ENCODE results near the gene SMARCC1.

Gene SMARCC1

DNA sequence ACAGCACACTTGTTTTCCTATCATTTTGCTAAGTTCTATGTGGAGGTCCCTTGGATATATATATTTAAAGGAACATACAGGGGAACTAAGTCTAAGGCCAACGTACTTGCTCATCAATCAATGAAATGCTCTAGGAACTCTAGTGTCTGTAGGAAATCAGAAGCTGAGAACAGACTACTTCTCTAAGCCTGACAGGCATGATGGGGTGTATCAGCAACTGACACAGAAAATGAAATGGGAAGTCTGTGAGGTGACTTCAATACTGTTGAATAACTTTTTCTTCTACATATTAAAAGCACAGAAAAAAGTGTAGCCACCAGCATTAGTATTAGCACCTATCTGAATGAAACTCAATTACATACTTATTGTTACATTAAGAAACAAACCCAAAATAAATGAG is 146.2 kb downstream of the SMARCC1 start:
- DNase-seq (ENCODE audit: low read depth in 3 of 3): no peak

- DNase-seq (ENCODE audit: low read depth in 3 of 3): peak in 1 of 3 experiments; percentile 2
These were observed 146.7 kb downstream of the SMARCC1 start for GRCh38 chr3:47634996-47635395.

DNA sequence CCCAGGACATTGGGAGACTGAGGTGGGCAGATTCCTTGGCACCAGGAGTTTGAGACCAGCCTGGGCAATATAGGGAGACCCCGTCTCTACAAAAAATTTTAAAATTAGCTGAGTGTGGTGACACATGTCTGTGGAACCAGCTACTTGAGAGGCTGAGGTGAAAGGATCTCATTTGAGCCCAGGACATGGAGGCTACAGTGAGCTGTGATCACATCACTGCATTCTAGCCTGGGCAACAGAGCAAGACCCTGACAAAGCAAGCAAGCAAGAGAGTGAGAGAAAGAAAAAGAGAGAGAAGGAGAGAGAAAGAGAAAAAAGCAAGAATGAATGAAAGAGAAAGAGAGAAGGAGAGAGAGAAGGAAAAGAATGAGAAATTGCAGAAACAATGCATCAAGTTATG is 150.9 kb downstream of the SMARCC1 start:
- DNase-seq (ENCODE audit: low read depth in 3 of 3): no peak

DNA sequence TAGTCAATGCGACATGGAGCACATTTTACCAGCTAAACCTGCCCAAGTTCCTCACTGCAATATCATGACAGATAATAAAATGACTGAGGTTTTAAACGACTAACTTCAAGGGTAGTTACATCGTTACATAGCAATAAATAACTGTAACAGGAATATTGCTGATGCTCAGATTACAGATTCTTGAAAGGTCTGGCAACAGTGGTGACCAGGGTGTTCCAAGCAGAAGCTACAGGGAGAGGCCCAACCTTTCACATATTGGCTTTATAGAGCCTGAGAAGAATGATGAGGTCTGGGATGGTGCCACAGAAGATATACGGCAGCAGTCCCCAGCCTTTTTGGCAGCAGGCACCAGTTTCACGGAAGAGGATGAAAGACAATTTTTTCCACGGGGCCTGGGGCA is 151.9 kb downstream of the SMARCC1 start:
- no peak for DNase-seq (ENCODE audit: low read depth in 3 of 3)

- no peak for DNase-seq (ENCODE audit: low read depth in 3 of 3)
These were observed 153.3 kb downstream of the SMARCC1 start for GRCh38 chr3:47628426-47628825.

DNA sequence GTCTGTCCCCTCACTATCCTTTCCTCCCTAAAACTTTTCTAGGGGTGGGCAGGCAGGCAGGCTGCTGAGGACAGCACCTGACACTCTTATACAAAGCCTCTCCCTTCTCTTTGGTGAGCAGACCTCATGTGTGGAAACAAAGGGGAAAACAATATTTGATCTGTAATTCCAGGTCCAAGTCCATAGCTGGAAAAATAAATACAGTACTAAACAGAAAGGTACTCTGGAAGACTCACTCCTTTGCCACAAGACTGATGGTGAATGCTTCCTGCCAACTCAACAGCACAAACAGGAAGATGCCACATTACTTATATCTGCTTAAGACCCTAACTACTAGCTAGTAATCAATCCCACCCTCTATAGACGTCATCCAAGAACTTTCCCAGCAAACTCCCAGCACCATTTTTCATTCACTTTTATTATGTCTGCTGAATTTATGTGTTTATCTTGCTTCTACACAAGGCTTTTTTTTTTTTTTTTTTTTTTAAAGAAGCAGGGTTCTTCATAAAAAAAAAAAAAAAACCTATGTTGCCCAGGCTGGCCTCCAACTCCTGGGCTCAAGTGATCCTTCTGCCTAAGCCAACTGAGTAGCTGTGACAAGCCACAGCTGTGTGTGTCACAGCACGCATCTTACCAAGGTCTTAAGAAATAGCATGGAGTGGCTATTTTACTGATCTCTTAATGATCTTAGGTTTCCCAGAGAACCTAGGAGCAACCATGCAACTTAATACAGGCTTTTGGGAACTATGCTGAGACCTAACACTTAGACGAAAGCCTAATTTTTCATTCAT is 158.8 kb downstream of the SMARCC1 start:
- DNase-seq (ENCODE audit: low read depth in 3 of 3): no peak

GRCh38 chr3:47617086-47618010 is 164.3 kb downstream of the SMARCC1 start:
- no peak for DNase-seq (ENCODE audit: low read depth in 3 of 3)

DNA sequence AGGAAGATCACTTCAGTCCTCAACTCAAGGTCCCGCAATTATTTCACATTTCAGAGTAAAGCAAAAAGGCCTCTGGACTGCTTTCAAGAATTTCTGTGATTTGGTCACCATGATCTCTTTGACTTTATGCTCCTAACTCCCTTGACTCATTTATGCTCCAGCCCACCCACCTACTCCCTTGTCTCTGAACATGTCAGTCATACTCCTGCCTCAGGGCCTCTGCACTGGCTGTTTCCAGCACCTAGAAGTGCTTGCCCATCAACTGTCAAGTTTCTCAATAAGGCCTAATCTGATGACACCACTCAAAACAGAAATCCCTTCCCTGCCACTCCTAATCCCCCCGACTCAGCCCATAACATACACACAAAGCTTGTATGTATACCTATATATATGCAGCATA is 166.9 kb downstream of the SMARCC1 start:
- no peak for DNase-seq (ENCODE audit: low read depth in 3 of 3)

DNA sequence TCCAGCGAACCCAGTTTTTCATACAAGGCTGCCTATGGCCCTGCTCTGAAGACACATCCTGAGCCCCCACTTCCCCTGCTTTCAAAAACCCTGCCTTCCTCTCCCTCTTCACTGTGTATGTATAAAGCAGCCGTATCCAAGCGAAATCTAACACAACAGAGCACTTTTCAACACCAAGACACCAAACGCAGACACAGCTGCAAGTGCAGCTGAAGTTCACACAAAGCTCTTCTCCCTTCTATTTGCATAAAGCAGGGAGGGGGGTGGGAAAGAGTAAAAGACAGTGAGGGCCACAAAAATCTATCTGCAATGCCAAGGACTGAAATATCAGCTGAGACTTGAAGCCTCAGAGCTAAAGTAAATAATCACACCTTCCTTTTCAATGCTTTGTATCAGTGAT is 168.0 kb downstream of the SMARCC1 start:
- no peak for DNase-seq (ENCODE audit: low read depth in 3 of 3)

DNA sequence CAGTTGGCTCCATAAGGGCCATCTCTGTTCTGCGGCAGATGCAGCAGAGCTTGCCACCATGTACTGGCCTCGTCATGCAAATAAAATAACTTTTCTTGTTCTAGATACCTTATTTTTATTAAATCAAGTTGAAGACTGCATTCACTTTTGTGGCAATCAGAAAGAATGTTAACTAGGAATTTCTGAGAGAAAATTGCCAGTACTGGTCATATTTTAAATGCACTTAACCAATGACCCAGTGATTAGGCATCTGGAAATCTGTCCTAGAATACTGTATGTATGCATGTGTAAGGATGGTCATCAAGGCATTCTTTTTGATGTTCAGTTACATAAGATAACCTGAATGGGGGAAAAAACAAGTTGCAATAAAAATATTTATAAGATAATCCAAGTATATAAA is 168.8 kb downstream of the SMARCC1 start:
- DNase-seq (ENCODE audit: low read depth in 3 of 3): no peak

DNA sequence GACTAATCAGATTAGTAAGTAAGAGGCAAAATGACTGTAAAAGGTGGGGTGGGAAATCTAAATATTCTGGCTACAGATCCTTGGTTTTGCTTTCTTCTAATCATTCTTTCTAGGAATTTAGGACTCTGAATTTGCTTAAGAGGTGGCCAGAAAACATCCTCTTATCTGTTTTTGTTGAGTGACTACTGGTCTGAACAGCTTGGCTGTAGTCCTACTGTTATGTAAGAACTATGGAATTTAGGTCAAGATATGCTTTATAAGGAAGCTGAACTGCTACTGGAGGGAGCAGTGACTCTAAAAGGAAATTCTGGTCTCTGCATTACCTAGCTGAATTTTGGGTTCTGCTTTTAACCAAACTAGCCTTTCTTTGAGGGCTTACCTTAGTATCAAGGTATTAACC is 169.5 kb downstream of the SMARCC1 start:
- DNase-seq (ENCODE audit: low read depth in 3 of 3): no peak

- no peak for DNase-seq (ENCODE audit: low read depth in 3 of 3)
These were observed 170.1 kb downstream of the SMARCC1 start for GRCh38 chr3:47611576-47611975.

GRCh38 chr3:47610583-47610982 is 171.1 kb downstream of the SMARCC1 start:
- DNase-seq (ENCODE audit: low read depth in 3 of 3): no peak

- no peak for DNase-seq (ENCODE audit: low read depth in 3 of 3)
These were observed 174.4 kb downstream of the SMARCC1 start for GRCh38 chr3:47607335-47607734.

- no peak for DNase-seq (ENCODE audit: low read depth in 3 of 3)
These were observed 175.5 kb downstream of the SMARCC1 start for GRCh38 chr3:47606165-47606564.

DNA sequence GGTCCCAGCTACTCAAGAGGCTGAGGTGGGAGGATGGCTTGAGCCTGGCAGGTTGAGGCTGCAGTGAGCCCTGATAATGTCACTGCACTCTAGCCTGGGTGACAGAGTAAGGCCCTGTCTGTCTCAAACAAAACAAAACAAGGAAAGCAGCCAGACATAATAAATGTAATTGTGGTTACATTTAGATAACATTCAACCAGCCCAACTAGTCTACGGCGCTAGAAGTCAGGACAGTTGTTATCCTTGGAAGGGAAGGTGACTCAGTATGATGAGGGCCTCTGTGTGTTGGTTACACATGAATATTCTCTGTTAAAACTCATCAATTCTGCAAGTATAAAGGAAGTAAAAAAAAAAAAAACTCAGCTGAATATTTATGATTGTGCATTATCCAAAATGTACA is 176.0 kb downstream of the SMARCC1 start:
- DNase-seq (ENCODE audit: low read depth in 3 of 3): no peak

- DNase-seq (ENCODE audit: low read depth in 3 of 3): no peak
These were observed 177.5 kb downstream of the SMARCC1 start for GRCh38 chr3:47604145-47604544.

- no peak for DNase-seq (ENCODE audit: low read depth in 3 of 3)
These were observed 178.4 kb downstream of the SMARCC1 start for GRCh38 chr3:47603332-47603731.

GRCh38 chr3:47601281-47601680 is 180.4 kb downstream of the SMARCC1 start:
- DNase-seq (ENCODE audit: low read depth in 3 of 3): no peak

DNA sequence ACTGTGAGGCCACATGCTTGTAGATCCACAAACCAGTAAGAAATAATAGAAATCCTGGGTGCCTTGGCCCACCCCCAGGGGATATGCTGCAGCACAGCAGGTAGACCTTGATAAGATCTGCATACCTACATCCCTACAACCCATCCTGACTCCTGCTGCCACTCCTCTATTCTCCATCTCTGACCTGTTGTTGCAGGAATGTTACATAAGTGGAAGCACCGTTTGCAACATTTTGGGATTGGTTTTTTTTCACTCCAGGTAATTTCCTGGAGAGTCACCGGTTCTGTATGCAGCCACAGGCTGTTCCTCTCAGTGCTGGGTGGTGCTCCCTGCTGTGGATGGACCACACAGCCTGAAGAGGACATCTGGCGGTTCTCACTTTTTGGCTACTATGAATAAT is 186.9 kb downstream of the SMARCC1 start:
- no peak for DNase-seq (ENCODE audit: low read depth in 3 of 3)

GRCh38 chr3:47592066-47592795 is 189.5 kb downstream of the SMARCC1 start:
- DNase-seq (ENCODE audit: low read depth in 3 of 3): no peak

DNA sequence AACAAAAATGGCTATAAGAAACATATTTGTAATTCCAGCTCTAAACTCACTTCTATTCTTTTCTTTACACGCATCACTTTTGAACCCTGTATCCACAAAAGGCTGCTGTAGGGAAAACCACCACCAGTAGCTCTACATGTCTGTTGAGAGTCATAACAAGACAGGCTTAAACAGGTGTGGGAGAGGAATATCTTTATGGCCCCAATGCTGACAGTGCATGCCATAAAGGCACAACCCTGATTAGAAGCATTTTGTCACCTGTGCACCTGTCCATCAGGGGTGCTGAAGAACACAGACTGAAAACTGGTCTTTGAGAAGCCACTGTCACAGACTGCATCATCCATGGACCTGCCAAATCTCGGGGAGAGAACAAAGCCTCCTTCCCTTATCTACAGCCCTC is 191.5 kb downstream of the SMARCC1 start:
- DNase-seq (ENCODE audit: low read depth in 3 of 3): no peak
